ENCODE results near the gene DNAJB14.

Gene DNAJB14

GRCh38 chr4:99986792-99987191, 40.4 kb upstream of the DNAJB14 start:
- ATAC-seq (ENCODE audit: insufficient read depth, low read depth), result no peak
- no peak overlapping the region for H3K4me2 ChIP-seq (ENCODE audit: insufficient read depth, low read length)
- H3K27ac ChIP-seq (ENCODE audit: low read length), result no peak overlapping the region
- H3K4me1 ChIP-seq (ENCODE audit: insufficient read depth, low read length), result no peaks in the 10 kb centered on the region
- H3K36me3 ChIP-seq (ENCODE audit: insufficient read depth, low read length), result no peaks in the 10 kb centered on the region
- no peak overlapping the region for H3K4me3 ChIP-seq (ENCODE audit: low read depth in 1 of 2, low read length in 2 of 2)
- no peaks in the 10 kb centered on the region for H3K79me2 ChIP-seq (ENCODE audit: insufficient read depth, low read length)
- H3K9me3 ChIP-seq (ENCODE audit: insufficient read depth, low read length, severe bottlenecking), result no peaks in the 10 kb centered on the region
- H3K27me3 ChIP-seq (ENCODE audit: insufficient read depth, low read length, poor library complexity), result no peaks in the 10 kb centered on the region
- no peak for TF ChIP-seq EZH2 (IDR thresholded peaks at IDR 0.05; ENCODE audit: borderline replicate concordance, low read depth, low read length, severe bottlenecking)
- TF ChIP-seq, protein P1, sequence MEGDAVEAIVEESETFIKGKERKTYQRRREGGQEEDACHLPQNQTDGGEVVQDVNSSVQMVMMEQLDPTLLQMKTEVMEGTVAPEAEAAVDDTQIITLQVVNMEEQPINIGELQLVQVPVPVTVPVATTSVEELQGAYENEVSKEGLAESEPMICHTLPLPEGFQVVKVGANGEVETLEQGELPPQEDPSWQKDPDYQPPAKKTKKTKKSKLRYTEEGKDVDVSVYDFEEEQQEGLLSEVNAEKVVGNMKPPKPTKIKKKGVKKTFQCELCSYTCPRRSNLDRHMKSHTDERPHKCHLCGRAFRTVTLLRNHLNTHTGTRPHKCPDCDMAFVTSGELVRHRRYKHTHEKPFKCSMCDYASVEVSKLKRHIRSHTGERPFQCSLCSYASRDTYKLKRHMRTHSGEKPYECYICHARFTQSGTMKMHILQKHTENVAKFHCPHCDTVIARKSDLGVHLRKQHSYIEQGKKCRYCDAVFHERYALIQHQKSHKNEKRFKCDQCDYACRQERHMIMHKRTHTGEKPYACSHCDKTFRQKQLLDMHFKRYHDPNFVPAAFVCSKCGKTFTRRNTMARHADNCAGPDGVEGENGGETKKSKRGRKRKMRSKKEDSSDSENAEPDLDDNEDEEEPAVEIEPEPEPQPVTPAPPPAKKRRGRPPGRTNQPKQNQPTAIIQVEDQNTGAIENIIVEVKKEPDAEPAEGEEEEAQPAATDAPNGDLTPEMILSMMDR (IDR thresholded peaks at IDR 0.05; ENCODE audit: borderline replicate concordance, extremely low read depth, low read length, poor library complexity, severe bottlenecking), result no peak
- H3K9ac ChIP-seq (ENCODE audit: low read depth, low read length), result no peak overlapping the region
- no peaks in the 10 kb centered on the region for H4K20me1 ChIP-seq (ENCODE audit: insufficient read depth, low read length)
- no peak overlapping the region for H2AFZ ChIP-seq (ENCODE audit: low read depth, low read length)
- no peak for DNase-seq

GRCh38 chr4:99983289-99983943, 37.0 kb upstream of the DNAJB14 start:
- TF ChIP-seq, protein P1 (IDR thresholded peaks at IDR 0.05; ENCODE audit: borderline replicate concordance, extremely low read depth, low read length, poor library complexity, severe bottlenecking), result no peak
- TF ChIP-seq EZH2 (IDR thresholded peaks at IDR 0.05; ENCODE audit: borderline replicate concordance, low read depth, low read length, severe bottlenecking), result no peak
- DNase-seq (no peak), ATAC-seq (ENCODE audit: insufficient read depth, low read depth) (no peak)

GRCh38 chr4:99979872-99980271, 33.5 kb upstream of the DNAJB14 start:
- Histone ChIP-seq H3K36me3 (ENCODE audit: insufficient read depth, low read length) (no peaks in the 10 kb centered on the region), H3K4me2 (ENCODE audit: insufficient read depth, low read length) (no peak overlapping the region), H3K4me1 (ENCODE audit: insufficient read depth, low read length) (no peaks in the 10 kb centered on the region), H3K4me3 (ENCODE audit: low read depth in 1 of 2, low read length in 2 of 2) (no peak overlapping the region), H3K27me3 (ENCODE audit: insufficient read depth, low read length, poor library complexity) (no peaks in the 10 kb centered on the region), H3K79me2 (ENCODE audit: insufficient read depth, low read length) (no peaks in the 10 kb centered on the region), H3K9me3 (ENCODE audit: insufficient read depth, low read length, severe bottlenecking) (no peaks in the 10 kb centered on the region), H2AFZ (ENCODE audit: low read depth, low read length) (no peak overlapping the region), H4K20me1 (ENCODE audit: insufficient read depth, low read length) (no peaks in the 10 kb centered on the region), H3K9ac (ENCODE audit: low read depth, low read length) (no peak overlapping the region), H3K27ac (ENCODE audit: low read length) (no peak overlapping the region)
- DNase-seq (no peak), ATAC-seq (ENCODE audit: insufficient read depth, low read depth) (no peak)
- TF ChIP-seq, protein P1 (IDR thresholded peaks at IDR 0.05; ENCODE audit: borderline replicate concordance, extremely low read depth, low read length, poor library complexity, severe bottlenecking), result no peak

More at GRCh38 chr4:99983289-99983943, 37.0 kb upstream of the DNAJB14 start:
- no peaks in the 10 kb centered on the region for H3K27me3 ChIP-seq (ENCODE audit: insufficient read depth, low read length, poor library complexity)
- H2AFZ ChIP-seq (ENCODE audit: low read depth, low read length), result no peak overlapping the region
- H3K4me2 ChIP-seq (ENCODE audit: insufficient read depth, low read length), result no peak overlapping the region
- no peaks in the 10 kb centered on the region for H3K9me3 ChIP-seq (ENCODE audit: insufficient read depth, low read length, severe bottlenecking)
- H3K79me2 ChIP-seq (ENCODE audit: insufficient read depth, low read length), result no peaks in the 10 kb centered on the region
- H3K4me3 ChIP-seq (ENCODE audit: low read depth in 1 of 2, low read length in 2 of 2), result no peak overlapping the region
- H3K27ac ChIP-seq (ENCODE audit: low read length), result no peak overlapping the region
- no peaks in the 10 kb centered on the region for H3K4me1 ChIP-seq (ENCODE audit: insufficient read depth, low read length)
- no peaks in the 10 kb centered on the region for H3K36me3 ChIP-seq (ENCODE audit: insufficient read depth, low read length)
- H3K9ac ChIP-seq (ENCODE audit: low read depth, low read length), result no peak overlapping the region
- H4K20me1 ChIP-seq (ENCODE audit: insufficient read depth, low read length), result no peaks in the 10 kb centered on the region
